Trophoblast cell (in vitro differentiated cells and primary cell): Measurements from ENCODE around the gene PPCDC.

Experiments used
- DNase-seq, 2 donors: peaks; one replicate each; pipeline ENCODE4 v3.0.0-alpha.2; 2016
- H2AFZ ChIP-seq: 2 replicates; pipeline ENCODE4 v1.6.1; 2013; ENCODE audit warnings: low read length, moderate library complexity, mild to moderate bottlenecking; ENCODE audit not compliant: insufficient read depth, poor library complexity
- H2AK5ac ChIP-seq: 2 replicates; pipeline ENCODE4 v1.6.1; 2013; ENCODE audit warnings: mild to moderate bottlenecking, low read length
- H2BK120ac ChIP-seq: 2 replicates; pipeline ENCODE4 v1.6.1; 2013; ENCODE audit warnings: low read length, mild to moderate bottlenecking, moderate library complexity; ENCODE audit not compliant: insufficient read depth, poor library complexity
- H2BK12ac ChIP-seq: 2 replicates; pipeline ENCODE4 v1.6.1; 2013; ENCODE audit warnings: mild to moderate bottlenecking, low read length, moderate library complexity
- H2BK5ac ChIP-seq: 2 replicates; pipeline ENCODE4 v1.6.1; 2013; ENCODE audit warnings: low read length, low read depth, moderate library complexity, mild to moderate bottlenecking; ENCODE audit not compliant: poor library complexity
- H3K14ac ChIP-seq: 2 replicates; pipeline ENCODE4 v1.6.1; 2013; ENCODE audit warnings: mild to moderate bottlenecking, low read length
- H3K18ac ChIP-seq: 2 replicates; pipeline ENCODE4 v1.6.1; 2013; ENCODE audit warnings: mild to moderate bottlenecking, low read length
- H3K23ac ChIP-seq: 2 replicates; pipeline ENCODE4 v1.6.1; 2013; ENCODE audit warnings: low read length
- H3K27ac ChIP-seq: 2 replicates; pipeline ENCODE4 v1.5.1; 2013; ENCODE audit warnings: low read depth, mild to moderate bottlenecking, inconsistent platforms, low read length, moderate library complexity
- H3K27me3 ChIP-seq: 2 replicates; pipeline ENCODE4 v1.6.1; 2013; ENCODE audit warnings: inconsistent platforms, mild to moderate bottlenecking, low read length, moderate library complexity; ENCODE audit not compliant: insufficient read depth
- H3K36me3 ChIP-seq, 2 experiments: 1 replicate in 1 of 2; 2 replicates in 1 of 2; pipeline ENCODE4 v1.6.1; 2013; ENCODE audit warnings: low read length in 2 of 2, mild to moderate bottlenecking in 2 of 2, moderate library complexity in 1 of 2; ENCODE audit not compliant: insufficient read depth in 2 of 2, control insufficient read depth in 1 of 2
- H3K4ac ChIP-seq: 2 replicates; pipeline ENCODE4 v1.6.1; 2013; ENCODE audit warnings: low read depth, mild to moderate bottlenecking, low read length, moderate library complexity
- H3K4me1 ChIP-seq, 2 experiments: 1 replicate in 1 of 2; 2 replicates in 1 of 2; pipeline ENCODE4 v1.6.1; 2013; ENCODE audit warnings: low read length in 2 of 2, mild to moderate bottlenecking in 2 of 2, moderate library complexity in 1 of 2; ENCODE audit not compliant: insufficient read depth in 2 of 2, control insufficient read depth in 1 of 2
- H3K4me2 ChIP-seq: 2 replicates; pipeline ENCODE4 v1.6.1; 2013; ENCODE audit warnings: inconsistent platforms, mild to moderate bottlenecking, low read length, moderate library complexity
- H3K4me3 ChIP-seq: 2 replicates; pipeline ENCODE4 v1.5.1; 2013; ENCODE audit warnings: mild to moderate bottlenecking, low read depth, low read length, inconsistent platforms
- H3K79me1 ChIP-seq: one replicate; pipeline ENCODE4 v1.6.1; 2013; ENCODE audit warnings: low read length
- H3K79me2 ChIP-seq: 2 replicates; pipeline ENCODE4 v1.6.1; 2013; ENCODE audit warnings: low read length, mild to moderate bottlenecking; ENCODE audit not compliant: control insufficient read depth, insufficient read depth, poor library complexity
- H3K9ac ChIP-seq: 2 replicates; pipeline ENCODE4 v1.6.1; 2013; ENCODE audit warnings: mild to moderate bottlenecking, low read length
- H3K9me3 ChIP-seq: 2 replicates; pipeline ENCODE4 v1.6.1; 2013; ENCODE audit warnings: low read depth, mild to moderate bottlenecking, control low read depth, inconsistent platforms, low read length; ENCODE audit not compliant: insufficient read depth
- H4K12ac ChIP-seq: 2 replicates; pipeline ENCODE4 v1.6.1; 2013; ENCODE audit warnings: low read depth, mild to moderate bottlenecking, low read length, moderate library complexity
- H4K8ac ChIP-seq: 2 replicates; pipeline ENCODE4 v1.6.1; 2013; ENCODE audit warnings: low read depth, mild to moderate bottlenecking, low read length, moderate library complexity
- H4K91ac ChIP-seq: one replicate; pipeline ENCODE4 v1.6.1; 2013; ENCODE audit warnings: low read depth, mild to moderate bottlenecking, low read length, moderate library complexity
- WGBS: extraction: QIAGEN DNeasy Blood & Tissue Kit; methylation state at CpG from one replicate; pipeline ENCODE4 v1.1.7; 2013; ENCODE audit warnings: missing lambda C conversion rate; ENCODE audit not compliant: insufficient read length, insufficient coverage; ENCODE audit errors: extremely low coverage; 5-methylcytosine and 5-hydroxymethylcytosine counted together

PPCDC gene

DNA sequence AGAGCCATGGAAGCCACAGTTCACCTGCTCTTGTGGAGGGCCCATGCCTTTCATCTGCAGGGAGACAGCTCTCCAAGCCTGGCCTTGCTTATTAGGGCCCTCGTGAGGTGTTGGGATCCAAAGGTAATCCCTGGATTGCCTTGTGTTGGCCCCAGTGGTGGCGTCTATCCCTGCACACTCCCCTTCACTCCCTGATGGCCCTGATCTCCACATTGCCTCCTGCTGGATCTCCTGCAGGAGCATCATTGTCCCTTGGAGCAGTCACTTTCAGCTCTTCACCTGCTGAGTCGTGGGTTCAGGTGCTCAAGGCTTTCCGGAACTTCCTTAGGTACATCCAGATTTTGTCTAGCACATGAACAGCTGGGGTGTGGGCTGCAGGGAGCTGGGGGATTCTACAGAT is 7.0 kb downstream of the PPCDC start:
- Histone ChIP-seq H2AK5ac (no peak overlapping the region), H3K23ac (no peak overlapping the region), H2AFZ (no peak overlapping the region), H3K27me3 (no peaks in the 10 kb centered on the region), H3K36me3 (peaks cover 4 to 6% of the 10 kb centered on the region in 2 experiments), H3K9ac (no peak overlapping the region), H3K79me2 (no peaks in the 10 kb centered on the region), H3K14ac (no peak overlapping the region), H4K91ac (no peak overlapping the region), H3K18ac (peak overlapping the region; percentile 2), H4K8ac (no peak overlapping the region), H3K4me1 (peaks cover 11 to 19% of the 10 kb centered on the region in 2 experiments), H2BK12ac (no peak overlapping the region), H3K9me3 (no peaks in the 10 kb centered on the region), H3K27ac (no peak overlapping the region), H2BK120ac (no peak overlapping the region), H3K4ac (no peak overlapping the region), H3K4me3 (no peak overlapping the region), H3K79me1 (peaks cover 14% of the 10 kb centered on the region), H3K4me2 (no peak overlapping the region), H2BK5ac (no peak overlapping the region), H4K12ac (no peak overlapping the region)
- no peak for DNase-seq
- no CpG with 5 or more reads among the region's 4 CpGs for WGBS

DNA sequence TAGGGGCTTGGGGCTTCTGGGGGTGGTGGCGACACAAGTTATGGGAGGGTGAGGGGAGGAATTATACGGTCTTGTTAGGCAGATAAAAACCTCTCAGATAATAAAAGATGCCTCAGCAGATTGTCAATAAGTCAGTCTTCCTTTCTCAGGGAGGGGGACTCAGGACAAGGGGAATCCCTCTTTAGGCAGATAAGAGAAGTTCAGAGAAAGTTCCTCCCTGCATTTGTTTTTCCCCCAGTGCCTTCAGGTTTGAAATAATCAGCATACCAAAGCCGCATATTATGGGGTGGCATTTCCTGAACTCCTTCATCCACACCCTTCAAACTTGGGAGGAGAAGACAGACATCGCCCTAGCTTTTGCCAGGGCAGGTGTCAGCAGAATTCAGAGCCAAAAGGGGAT is 8.5 kb downstream of the PPCDC start:
- Histone ChIP-seq H4K8ac (no peak overlapping the region), H3K4me3 (no peak overlapping the region), H3K79me2 (no peaks in the 10 kb centered on the region), H2AK5ac (no peak overlapping the region), H4K91ac (no peak overlapping the region), H3K9me3 (no peaks in the 10 kb centered on the region), H3K79me1 (peaks cover 17% of the 10 kb centered on the region), H3K4me1 (peaks cover 22 to 29% of the 10 kb centered on the region in 2 experiments), H3K4me2 (no peak overlapping the region), H3K27ac (no peak overlapping the region), H3K23ac (no peak overlapping the region), H2BK12ac (no peak overlapping the region), H2BK5ac (no peak overlapping the region), H4K12ac (no peak overlapping the region), H3K9ac (no peak overlapping the region), H2BK120ac (no peak overlapping the region), H2AFZ (no peak overlapping the region), H3K36me3 (peaks cover 0 to 4% of the 10 kb centered on the region in 2 experiments), H3K14ac (no peak overlapping the region), H3K27me3 (no peaks in the 10 kb centered on the region), H3K4ac (no peak overlapping the region), H3K18ac (no peak overlapping the region)
- no CpG with 5 or more reads among the region's 4 CpGs for WGBS
- no peak for DNase-seq

DNA sequence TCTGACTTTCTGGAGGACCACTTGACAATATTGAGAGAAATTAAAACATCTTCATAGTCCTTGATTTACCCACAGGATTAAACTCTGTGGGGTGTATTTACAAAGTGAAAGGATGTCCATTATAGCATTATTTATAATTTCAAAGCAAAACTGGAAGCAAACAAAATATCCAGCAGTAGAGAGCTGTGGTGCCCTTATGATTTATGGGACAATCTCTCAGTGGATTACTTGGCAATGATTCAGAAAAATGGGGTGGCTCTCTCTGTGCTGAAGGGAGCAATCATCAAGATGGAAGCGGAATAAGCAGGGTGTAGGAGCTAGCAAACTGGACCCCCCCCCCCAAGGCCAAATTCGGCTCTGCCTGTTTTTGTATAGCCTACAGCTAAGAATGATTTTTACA is 9.0 kb downstream of the PPCDC start:
- H3K9me3 ChIP-seq, result no peaks in the 10 kb centered on the region
- no peak overlapping the region for H3K18ac ChIP-seq
- peaks cover 0 to 4% of the 10 kb centered on the region in 2 experiments for H3K36me3 ChIP-seq
- no peak overlapping the region for H3K4me3 ChIP-seq
- WGBS, result no CpG with 5 or more reads among the region's 2 CpGs
- H2BK12ac ChIP-seq, result no peak overlapping the region
- no peaks in the 10 kb centered on the region for H3K27me3 ChIP-seq
- H3K79me1 ChIP-seq, result peaks cover 17% of the 10 kb centered on the region
- no peak overlapping the region for H3K14ac ChIP-seq
- H2AK5ac ChIP-seq, result no peak overlapping the region
- peaks cover 27 to 35% of the 10 kb centered on the region in 2 experiments for H3K4me1 ChIP-seq
- no peak overlapping the region for H3K9ac ChIP-seq
- no peak overlapping the region for H2BK5ac ChIP-seq
- no peak overlapping the region for H3K23ac ChIP-seq
- H3K79me2 ChIP-seq, result no peaks in the 10 kb centered on the region
- H3K27ac ChIP-seq, result no peak overlapping the region
- no peak overlapping the region for H2AFZ ChIP-seq
- H3K4me2 ChIP-seq, result no peak overlapping the region
- H4K12ac ChIP-seq, result no peak overlapping the region
- DNase-seq, result no peak
- no peak overlapping the region for H4K8ac ChIP-seq
- no peak overlapping the region for H4K91ac ChIP-seq
- no peak overlapping the region for H2BK120ac ChIP-seq
- H3K4ac ChIP-seq, result no peak overlapping the region

DNA sequence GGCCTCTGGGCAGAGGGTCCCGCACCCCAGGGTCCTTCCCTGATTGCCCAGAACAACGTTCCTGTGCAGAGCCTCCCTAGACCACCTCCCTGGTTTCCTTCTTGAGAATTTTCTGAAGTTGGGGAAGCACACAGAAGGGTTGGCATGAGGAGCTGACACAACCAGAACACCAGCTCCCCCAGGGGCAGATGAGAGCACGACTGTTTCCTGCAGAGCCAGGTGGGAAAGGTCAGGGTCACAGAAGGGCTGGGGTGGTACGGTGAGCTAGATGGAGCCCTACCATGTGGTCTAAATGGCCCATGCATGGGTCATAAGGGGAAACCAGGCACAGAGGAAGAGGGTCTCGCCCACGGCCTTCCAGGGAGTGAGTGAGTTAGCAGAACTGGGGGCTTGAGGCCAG is 10.4 kb downstream of the PPCDC start:
- Histone ChIP-seq H3K79me2 (no peaks in the 10 kb centered on the region), H3K36me3 (peaks cover 0 to 2% of the 10 kb centered on the region in 2 experiments), H3K18ac (peak overlapping the region; percentile 2), H3K27me3 (no peaks in the 10 kb centered on the region), H2BK12ac (peak overlapping the region; percentile 13), H3K79me1 (peaks cover 21% of the 10 kb centered on the region), H4K12ac (no peak overlapping the region), H3K4me3 (no peak overlapping the region), H4K8ac (no peak overlapping the region), H2AK5ac (no peak overlapping the region), H3K23ac (no peak overlapping the region), H2AFZ (no peak overlapping the region), H3K4me1 (peaks cover 29 to 38% of the 10 kb centered on the region in 2 experiments), H3K9ac (no peak overlapping the region), H3K27ac (no peak overlapping the region), H2BK120ac (no peak overlapping the region), H2BK5ac (no peak overlapping the region), H3K4me2 (no peak overlapping the region), H4K91ac (no peak overlapping the region), H3K14ac (no peak overlapping the region), H3K4ac (no peak overlapping the region), H3K9me3 (no peaks in the 10 kb centered on the region)
- DNase-seq, result no peak
- no CpG with 5 or more reads among the region's 6 CpGs for WGBS
